ENCODE data around the gene ENPP3. TPM values are rescaled to one million over a fixed set of nuclear protein-coding genes. Genes with fewer than 3 reads are reported as not detected.

ENPP3 gene
- total RNA-seq, 1 donor from 2014 or later = 5.7 TPM

GRCh38 chr6:131629651-131630050 lies 7.5 kb upstream of the ENPP3 start:
- intact Hi-C loops (cut with micrococcal nuclease) = loop anchor here (1.0 to 10.0 kb wide), 9 partner anchors 54 to 1605 kb away; partner anchors contain the start of genes ENPP1, EPB41L2 and RPS12
- DNase-seq (ENCODE audit: low spot score) = no peak
- Mint-ChIP-seq H3K27me3 (ENCODE audit: insufficient read depth) (no peaks in the 10 kb centered on the region), H3K27ac (peak overlapping the region; percentile 94), H3K4me3 (no peak overlapping the region), H3K4me1 (ENCODE audit: low read depth) (peaks cover 36% of the 10 kb centered on the region), H3K9me3 (no peaks in the 10 kb centered on the region), H3K36me3 (ENCODE audit: low read depth) (peaks cover 5% of the 10 kb centered on the region)

DNA sequence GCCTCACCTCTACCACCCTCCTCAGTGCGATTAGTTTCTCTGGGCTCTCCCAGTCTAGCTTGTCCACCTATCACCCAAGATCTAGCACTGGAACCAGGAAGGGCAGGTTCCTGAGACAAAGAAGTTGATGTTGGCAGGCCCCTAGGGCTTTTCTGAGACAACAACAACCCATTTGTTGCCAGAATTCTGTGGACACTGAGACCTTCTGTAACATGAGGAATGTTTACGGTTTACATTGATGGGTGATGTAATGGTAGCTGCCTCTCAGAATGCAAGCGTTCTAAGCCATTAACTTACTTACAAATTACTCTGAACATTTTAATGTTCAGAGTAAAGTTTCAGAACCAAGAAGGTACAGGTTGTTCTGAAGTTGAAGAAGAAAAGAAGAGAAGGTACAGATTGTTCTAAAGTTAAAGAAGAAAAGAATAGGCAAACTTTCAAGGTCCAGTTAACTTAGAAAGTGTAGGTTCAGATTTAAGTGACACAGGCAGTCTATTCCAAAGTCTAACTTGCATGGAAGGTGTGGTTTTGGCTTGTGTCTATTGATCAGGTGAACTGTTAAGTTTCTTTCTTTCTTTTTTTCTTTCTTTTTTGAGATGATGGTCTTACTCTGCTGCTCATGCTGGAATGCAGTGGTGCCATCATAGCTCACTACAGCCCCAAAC lies 5.3 kb upstream of the ENPP3 start:
- H3K4me1 Mint-ChIP-seq (ENCODE audit: low read depth) = peaks cover 28% of the 10 kb centered on the region
- no peak overlapping the region for H3K4me3 Mint-ChIP-seq
- no peaks in the 10 kb centered on the region for H3K9me3 Mint-ChIP-seq
- peaks cover 4% of the 10 kb centered on the region for H3K36me3 Mint-ChIP-seq (ENCODE audit: low read depth)
- no peak for DNase-seq (ENCODE audit: low spot score)
- H3K27me3 Mint-ChIP-seq (ENCODE audit: insufficient read depth) = peaks cover 2% of the 10 kb centered on the region
- intact Hi-C loops (cut with micrococcal nuclease) = loop anchor here (10.0 kb wide), 1 partner anchor 173 kb away; the partner anchor contains the start of gene ENPP1
- H3K27ac Mint-ChIP-seq = no peak overlapping the region

GRCh38 chr6:131635384-131636340 lies 1.4 kb upstream of the ENPP3 start:
- Mint-ChIP-seq H3K9me3 (no peaks in the 10 kb centered on the region), H3K4me1 (ENCODE audit: low read depth) (peaks cover 14% of the 10 kb centered on the region), H3K36me3 (ENCODE audit: low read depth) (peaks cover 1% of the 10 kb centered on the region), H3K27me3 (ENCODE audit: insufficient read depth) (peaks cover 6% of the 10 kb centered on the region), H3K27ac (no peak overlapping the region), H3K4me3 (no peak overlapping the region)
- intact Hi-C loops (cut with micrococcal nuclease) = loop anchor here (10.0 kb wide), 1 partner anchor 169 kb away; the partner anchor contains the start of gene ENPP1
- no peak for DNase-seq (ENCODE audit: low spot score)

GRCh38 chr6:131638013-131638412 lies 911 bp downstream of the ENPP3 start:
- Mint-ChIP-seq H3K27ac (no peak overlapping the region), H3K4me3 (peak overlapping the region; percentile 68), H3K9me3 (no peaks in the 10 kb centered on the region), H3K27me3 (ENCODE audit: insufficient read depth) (peaks cover 6% of the 10 kb centered on the region), H3K4me1 (ENCODE audit: low read depth) (peaks cover 20% of the 10 kb centered on the region), H3K36me3 (ENCODE audit: low read depth) (peaks cover 5% of the 10 kb centered on the region)
- intact Hi-C loops (cut with micrococcal nuclease) = loop anchor here (10.0 kb wide), 1 partner anchor 167 kb away; the partner anchor contains the start of gene ENPP1
- no peak for DNase-seq (ENCODE audit: low spot score)

DNA sequence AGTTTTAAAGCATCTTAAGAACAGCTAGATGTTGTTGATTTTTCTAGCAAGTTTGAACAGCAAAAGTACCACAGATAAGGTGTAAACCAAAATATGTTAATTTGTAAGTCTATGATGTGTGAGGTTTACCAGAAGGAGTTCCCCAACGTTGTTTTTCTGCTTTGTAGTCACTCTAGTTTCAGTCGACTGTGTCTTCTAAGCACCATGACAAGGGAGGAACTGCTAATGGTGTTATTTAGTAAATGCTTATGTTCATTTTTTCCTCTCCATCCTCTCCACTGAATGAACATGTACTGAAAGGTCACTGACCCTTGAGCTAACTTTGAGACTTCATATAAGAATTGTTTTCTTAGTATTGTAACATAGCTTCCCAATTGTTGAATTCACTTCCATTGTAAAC lies 3.0 kb downstream of the ENPP3 start:
- DNase-seq (ENCODE audit: low spot score) = no peak

DNA sequence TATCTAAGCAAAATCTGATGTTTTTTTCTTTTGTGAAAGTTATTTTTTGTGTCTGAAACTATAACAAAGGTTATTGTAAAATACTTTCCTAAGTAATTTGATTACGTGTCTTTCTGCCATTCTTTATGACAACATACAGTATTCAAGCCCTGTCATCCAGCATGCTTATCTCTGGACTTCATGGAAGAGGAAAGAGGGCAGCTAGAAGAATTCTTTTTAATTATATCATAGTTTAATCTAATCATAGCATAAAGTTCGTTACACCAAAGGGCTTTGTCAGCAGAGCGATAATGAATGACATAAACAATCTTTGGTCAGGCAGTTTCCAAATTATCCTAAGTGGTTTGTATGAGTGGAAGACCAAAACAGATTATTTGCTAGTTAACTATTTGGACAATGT lies 3.5 kb downstream of the ENPP3 start:
- Mint-ChIP-seq H3K27me3 (ENCODE audit: insufficient read depth) (peaks cover 5% of the 10 kb centered on the region), H3K27ac (peak overlapping the region; percentile 86), H3K9me3 (no peaks in the 10 kb centered on the region), H3K4me3 (no peak overlapping the region), H3K36me3 (ENCODE audit: low read depth) (peaks cover 5% of the 10 kb centered on the region), H3K4me1 (ENCODE audit: low read depth) (peaks cover 20% of the 10 kb centered on the region)
- no peak for DNase-seq (ENCODE audit: low spot score)
- intact Hi-C loops (cut with micrococcal nuclease) = loop anchor here (1.0 kb wide), 2 partner anchors 12 to 48 kb away; partner anchors contain the start of gene MED23

More for the DNA sequence above, 3.0 kb downstream of the ENPP3 start:
- Mint-ChIP-seq H3K36me3 (ENCODE audit: low read depth) (peaks cover 5% of the 10 kb centered on the region), H3K4me1 (ENCODE audit: low read depth) (peaks cover 20% of the 10 kb centered on the region), H3K4me3 (no peak overlapping the region), H3K9me3 (no peaks in the 10 kb centered on the region), H3K27me3 (ENCODE audit: insufficient read depth) (peaks cover 5% of the 10 kb centered on the region), H3K27ac (peak overlapping the region; percentile 86)
- intact Hi-C loops (cut with micrococcal nuclease) = loop anchor here (1.0 kb wide), 2 partner anchors 12 to 48 kb away; partner anchors contain the start of gene MED23

- H3K27ac Mint-ChIP-seq = peak overlapping the region; percentile 81
- H3K4me1 Mint-ChIP-seq (ENCODE audit: low read depth) = peaks cover 20% of the 10 kb centered on the region
Observed at GRCh38 chr6:131641554-131641953, 4.5 kb downstream of the ENPP3 start.

GRCh38 chr6:131642565-131642964 lies 5.5 kb downstream of the ENPP3 start:
- no peak overlapping the region for H3K27ac Mint-ChIP-seq
- DNase-seq (ENCODE audit: low spot score) = no peak
- peaks cover 16% of the 10 kb centered on the region for H3K4me1 Mint-ChIP-seq (ENCODE audit: low read depth)
- intact Hi-C loops (cut with micrococcal nuclease) = no loop called here
- no peak overlapping the region for H3K4me3 Mint-ChIP-seq
- peaks cover 5% of the 10 kb centered on the region for H3K36me3 Mint-ChIP-seq (ENCODE audit: low read depth)
- no peaks in the 10 kb centered on the region for H3K27me3 Mint-ChIP-seq (ENCODE audit: insufficient read depth)
- no peaks in the 10 kb centered on the region for H3K9me3 Mint-ChIP-seq

More at GRCh38 chr6:131641554-131641953, 4.5 kb downstream of the ENPP3 start:
- no peak for DNase-seq (ENCODE audit: low spot score)
- Mint-ChIP-seq H3K4me3 (no peak overlapping the region), H3K27me3 (ENCODE audit: insufficient read depth) (peaks cover 5% of the 10 kb centered on the region), H3K9me3 (no peaks in the 10 kb centered on the region), H3K36me3 (ENCODE audit: low read depth) (peaks cover 5% of the 10 kb centered on the region)
- intact Hi-C loops (cut with micrococcal nuclease) = no loop called here

- DNase-seq (ENCODE audit: low spot score) = no peak
- H3K27me3 Mint-ChIP-seq (ENCODE audit: insufficient read depth) = no peaks in the 10 kb centered on the region
- H3K27ac Mint-ChIP-seq = no peak overlapping the region
- peaks cover 13% of the 10 kb centered on the region for H3K4me1 Mint-ChIP-seq (ENCODE audit: low read depth)
- H3K9me3 Mint-ChIP-seq = no peaks in the 10 kb centered on the region
- no peak overlapping the region for H3K4me3 Mint-ChIP-seq
- intact Hi-C loops (cut with micrococcal nuclease) = no loop called here
- H3K36me3 Mint-ChIP-seq (ENCODE audit: low read depth) = peaks cover 4% of the 10 kb centered on the region
Observed at GRCh38 chr6:131642987-131643611, 6.0 kb downstream of the ENPP3 start.

DNA sequence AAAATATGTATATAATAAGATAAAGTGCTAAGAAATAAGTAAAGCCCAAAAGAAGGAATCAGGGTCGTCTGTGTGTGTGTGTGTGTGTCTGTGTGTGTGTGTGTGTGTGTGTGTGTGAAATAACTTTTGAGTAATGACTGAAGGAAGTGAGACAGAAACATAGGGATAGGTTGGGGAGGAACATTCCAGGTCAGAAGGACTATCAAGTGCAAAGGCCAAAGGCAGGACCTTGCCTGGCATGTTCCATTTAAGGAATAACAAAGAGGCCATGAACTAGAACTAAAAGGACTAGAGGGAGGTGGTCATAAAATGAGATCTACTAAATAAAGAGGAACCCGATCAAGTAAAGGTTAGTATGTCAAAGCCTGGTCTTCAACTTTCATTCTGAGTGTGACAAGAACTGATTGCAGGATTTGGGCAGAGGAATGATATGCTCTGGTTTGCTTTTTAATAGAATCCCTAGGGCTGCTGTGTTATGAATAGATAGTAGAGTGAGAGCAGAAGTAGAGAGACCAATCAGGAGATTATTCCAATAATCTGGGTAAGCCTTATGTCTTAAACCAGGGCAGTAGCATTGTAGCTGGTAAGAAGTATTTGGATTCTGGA lies 6.9 kb downstream of the ENPP3 start:
- no peak for DNase-seq (ENCODE audit: low spot score)
- Mint-ChIP-seq H3K9me3 (no peaks in the 10 kb centered on the region), H3K27ac (no peak overlapping the region), H3K36me3 (ENCODE audit: low read depth) (peaks cover 3% of the 10 kb centered on the region), H3K4me1 (ENCODE audit: low read depth) (peaks cover 12% of the 10 kb centered on the region), H3K4me3 (no peak overlapping the region), H3K27me3 (ENCODE audit: insufficient read depth) (peaks cover under 1% of the 10 kb centered on the region)
- intact Hi-C loops (cut with micrococcal nuclease) = no loop called here

DNA sequence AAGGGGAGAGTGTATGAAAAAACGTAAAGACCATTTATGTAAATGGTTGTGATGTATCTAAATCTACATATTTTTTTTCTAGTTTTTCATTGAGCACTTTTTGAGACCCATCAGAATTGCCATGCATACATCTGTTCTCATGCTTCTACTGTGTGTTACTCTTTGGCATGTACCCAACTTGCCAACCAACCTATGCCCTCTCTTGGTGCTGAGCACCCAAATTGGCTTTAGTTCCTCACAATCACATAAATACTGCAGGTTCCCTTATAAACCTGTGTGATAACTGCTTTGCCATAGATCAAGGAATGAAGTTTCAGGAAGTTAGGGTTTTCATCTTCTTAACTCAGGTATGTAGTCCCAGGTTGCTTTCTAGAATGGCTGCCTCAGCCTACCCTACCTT lies 7.8 kb downstream of the ENPP3 start:
- Mint-ChIP-seq H3K4me3 (no peak overlapping the region), H3K36me3 (ENCODE audit: low read depth) (peaks cover 3% of the 10 kb centered on the region), H3K27ac (no peak overlapping the region), H3K4me1 (ENCODE audit: low read depth) (peaks cover 12% of the 10 kb centered on the region), H3K9me3 (no peaks in the 10 kb centered on the region), H3K27me3 (ENCODE audit: insufficient read depth) (peaks cover 4% of the 10 kb centered on the region)
- intact Hi-C loops (cut with micrococcal nuclease) = no loop called here
- DNase-seq (ENCODE audit: low spot score) = no peak

DNA sequence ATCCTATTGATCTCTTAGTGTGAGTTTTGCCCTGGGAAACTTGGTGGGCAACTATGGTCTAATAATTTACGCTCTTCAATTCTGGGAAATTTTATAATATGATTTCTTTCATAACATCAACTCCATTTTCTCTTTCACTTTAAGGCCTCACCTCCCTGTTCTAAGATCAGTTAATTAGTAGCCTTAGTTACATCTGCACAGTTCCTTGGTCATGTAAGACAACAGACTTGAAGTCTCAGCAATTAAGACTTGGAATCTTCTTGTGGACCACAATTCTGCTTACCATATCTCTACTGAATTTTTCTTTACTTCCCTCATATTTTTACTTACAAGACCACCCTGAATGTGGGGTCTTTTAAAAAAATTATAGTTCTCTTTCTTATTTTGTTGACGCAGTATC lies 8.7 kb downstream of the ENPP3 start:
- intact Hi-C loops (cut with micrococcal nuclease) = no loop called here
- Mint-ChIP-seq H3K36me3 (ENCODE audit: low read depth) (peaks cover 3% of the 10 kb centered on the region), H3K4me1 (ENCODE audit: low read depth) (peaks cover 4% of the 10 kb centered on the region), H3K4me3 (no peak overlapping the region), H3K27me3 (ENCODE audit: insufficient read depth) (peaks cover 4% of the 10 kb centered on the region), H3K9me3 (no peaks in the 10 kb centered on the region), H3K27ac (no peak overlapping the region)
- DNase-seq (ENCODE audit: low spot score) = no peak

Measured in activated T-helper 1 cell treated with anti-CD3 and anti-CD28 coated beads, Interleukin-12 subunit alpha, Interleukin-12 subunit beta, Interleukin-2, Interleukin-4 antibody, amounts not matched to agents 30 ng/mL and 10 ng/mL and 1 ng/mL, durations not matched to agents 14 hours and 24 hours and 36 hours (primary cell).